Effector memory CD4-positive, alpha-beta T cell (primary cell): ENCODE data around the gene NGEF.

Experiments
- DNase-seq, 3 donors: peaks; one replicate each; pipeline ENCODE4 v3.0.0-alpha.2; 2020
- H3K27ac ChIP-seq: 2 replicates; pipeline ENCODE4 v1.7.0; 2013; ENCODE audit warnings: mild to moderate bottlenecking, low read length, moderate library complexity; ENCODE audit not compliant: insufficient read depth, poor library complexity, severe bottlenecking
- H3K27me3 ChIP-seq: replicated peaks from 2 replicates; pipeline ENCODE4 v1.7.0; 2013; ENCODE audit warnings: mild to moderate bottlenecking, low read length; ENCODE audit not compliant: insufficient read depth, control insufficient read depth, poor library complexity, severe bottlenecking
- H3K36me3 ChIP-seq: 2 replicates; pipeline ENCODE4 v1.7.0; 2013; ENCODE audit warnings: mild to moderate bottlenecking, low read length, moderate library complexity; ENCODE audit not compliant: control insufficient read depth, insufficient read depth
- H3K4me1 ChIP-seq: 2 replicates; pipeline ENCODE4 v1.7.0; 2013; ENCODE audit warnings: low read length, mild to moderate bottlenecking; ENCODE audit not compliant: control insufficient read depth, insufficient read depth, poor library complexity, severe bottlenecking
- H3K4me3 ChIP-seq: 2 replicates; pipeline ENCODE4 v1.7.0; 2013; ENCODE audit warnings: low read length, low read depth, mild to moderate bottlenecking; ENCODE audit not compliant: insufficient read depth, poor library complexity, severe bottlenecking
- H3K9me3 ChIP-seq: 2 replicates; pipeline ENCODE4 v1.7.0; 2013; ENCODE audit warnings: mild to moderate bottlenecking, low read length, moderate library complexity; ENCODE audit not compliant: control insufficient read depth

NGEF gene

GRCh38 chr2:232888099-232888836, 124.8 kb downstream of the NGEF start:
- Histone ChIP-seq H3K4me1 (no peaks in the 10 kb centered on the region), H3K27ac (no peak overlapping the region), H3K27me3 (peaks cover 8% of the 10 kb centered on the region), H3K4me3 (no peak overlapping the region), H3K9me3 (no peaks in the 10 kb centered on the region), H3K36me3 (no peaks in the 10 kb centered on the region)
- no peak for DNase-seq

- DNase-seq = no peak
Measured at GRCh38 chr2:232887171-232887850, 125.7 kb downstream of the NGEF start.

DNA sequence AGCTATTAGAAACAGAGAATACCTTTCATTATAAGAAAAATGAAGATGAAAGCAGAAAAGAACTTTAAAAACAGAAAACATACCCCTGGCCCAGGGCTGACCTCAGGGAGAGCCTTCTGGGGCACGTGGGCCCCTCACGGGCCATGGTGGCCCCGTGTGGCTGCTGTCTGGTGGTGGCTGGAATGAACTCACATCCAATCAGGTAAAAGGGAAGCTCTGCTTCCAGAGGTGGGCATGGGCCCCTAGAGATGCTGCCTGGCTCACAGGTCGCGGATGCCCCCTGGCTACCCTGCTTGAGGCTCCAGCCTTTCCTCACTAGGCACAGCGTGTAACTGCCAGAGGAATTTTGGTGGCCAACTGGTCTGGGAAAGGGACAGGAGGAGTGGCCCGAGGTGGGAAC, 126.4 kb downstream of the NGEF start:
- H3K36me3 ChIP-seq = no peaks in the 10 kb centered on the region
- peaks cover 4% of the 10 kb centered on the region for H3K27me3 ChIP-seq
- H3K27ac ChIP-seq = no peak overlapping the region
- H3K9me3 ChIP-seq = no peaks in the 10 kb centered on the region
- H3K4me3 ChIP-seq = no peak overlapping the region
- no peaks in the 10 kb centered on the region for H3K4me1 ChIP-seq
- DNase-seq = no peak

More at GRCh38 chr2:232887171-232887850, 125.7 kb downstream of the NGEF start:
- Histone ChIP-seq H3K4me1 (no peaks in the 10 kb centered on the region), H3K36me3 (no peaks in the 10 kb centered on the region), H3K27me3 (peaks cover 7% of the 10 kb centered on the region), H3K9me3 (no peaks in the 10 kb centered on the region), H3K27ac (no peak overlapping the region), H3K4me3 (no peak overlapping the region)

GRCh38 chr2:232886176-232886575, 126.9 kb downstream of the NGEF start:
- H3K27ac ChIP-seq = no peak overlapping the region
- no peak overlapping the region for H3K4me3 ChIP-seq
- H3K9me3 ChIP-seq = no peaks in the 10 kb centered on the region
- no peaks in the 10 kb centered on the region for H3K36me3 ChIP-seq
- no peaks in the 10 kb centered on the region for H3K4me1 ChIP-seq
- H3K27me3 ChIP-seq = peaks cover 4% of the 10 kb centered on the region
- no peak for DNase-seq

GRCh38 chr2:232885264-232885961, 127.6 kb downstream of the NGEF start:
- Histone ChIP-seq H3K27me3 (peaks cover 2% of the 10 kb centered on the region), H3K36me3 (no peaks in the 10 kb centered on the region), H3K4me3 (no peak overlapping the region), H3K9me3 (no peaks in the 10 kb centered on the region), H3K4me1 (no peaks in the 10 kb centered on the region), H3K27ac (no peak overlapping the region)
- DNase-seq = no peak

DNA sequence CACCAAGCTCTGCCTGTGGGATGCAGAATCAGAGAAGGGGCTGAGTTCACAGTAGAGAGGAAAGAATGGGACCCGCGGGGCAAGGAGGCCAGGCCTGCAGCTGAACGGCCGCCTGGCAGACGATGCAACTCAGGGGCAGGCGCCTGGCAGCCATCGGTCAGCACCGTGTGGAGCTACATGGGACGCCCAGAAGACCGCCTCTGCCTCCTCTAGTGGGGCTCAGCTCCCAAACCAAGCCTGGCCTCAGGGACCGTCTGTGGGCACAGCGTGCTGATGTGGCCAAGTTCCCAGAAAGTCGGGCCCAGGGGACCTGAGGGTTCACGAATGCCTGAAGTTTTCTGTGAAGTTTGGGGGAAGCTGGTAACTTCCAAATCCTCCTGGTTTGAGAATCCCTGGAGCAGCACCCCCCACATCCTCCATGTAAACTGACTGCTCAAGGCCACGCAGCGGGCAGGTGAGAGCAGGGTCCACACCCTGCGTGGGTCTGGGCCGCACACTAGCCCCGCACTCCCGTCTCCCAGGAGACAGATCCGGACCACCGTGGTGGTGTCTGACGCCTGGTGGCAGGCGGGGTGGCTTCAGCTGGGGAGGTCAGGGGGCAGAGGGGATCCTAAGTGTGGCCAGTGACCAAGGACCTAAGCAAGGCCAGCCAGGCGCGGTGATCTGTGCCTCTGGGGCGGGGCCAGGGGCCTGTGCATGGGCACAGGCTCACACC, 128.3 kb downstream of the NGEF start:
- Histone ChIP-seq H3K27me3 (no peaks in the 10 kb centered on the region), H3K27ac (no peak overlapping the region), H3K9me3 (no peaks in the 10 kb centered on the region), H3K4me3 (no peak overlapping the region), H3K36me3 (no peaks in the 10 kb centered on the region), H3K4me1 (no peaks in the 10 kb centered on the region)
- DNase-seq = no peak

DNA sequence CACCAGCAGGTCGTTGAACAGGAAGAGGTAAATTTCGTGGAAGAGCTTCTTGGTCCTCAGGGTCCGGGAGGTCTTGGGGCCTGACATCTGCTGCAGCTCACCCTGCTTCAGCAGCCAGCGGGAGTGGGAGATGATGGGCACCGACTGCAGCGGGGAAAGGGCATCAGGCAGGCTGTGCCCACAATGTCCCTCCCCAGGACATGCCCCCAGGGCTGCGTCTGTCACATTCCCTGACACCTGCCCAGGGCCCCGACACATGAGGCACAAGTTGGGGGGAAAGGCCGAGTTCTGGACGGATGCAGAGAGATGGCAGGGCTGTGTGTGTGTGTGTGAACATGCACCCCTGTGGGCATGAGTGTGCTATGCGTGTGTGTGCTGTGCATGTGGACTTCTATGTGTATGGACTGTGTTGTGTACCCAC, 129.0 kb downstream of the NGEF start:
- Histone ChIP-seq H3K27me3 (no peaks in the 10 kb centered on the region), H3K27ac (no peak overlapping the region), H3K4me1 (no peaks in the 10 kb centered on the region), H3K9me3 (no peaks in the 10 kb centered on the region), H3K36me3 (no peaks in the 10 kb centered on the region), H3K4me3 (no peak overlapping the region)
- DNase-seq = no peak

- H3K9me3 ChIP-seq = no peaks in the 10 kb centered on the region
- DNase-seq = no peak
- no peaks in the 10 kb centered on the region for H3K27me3 ChIP-seq
- H3K36me3 ChIP-seq = no peaks in the 10 kb centered on the region
- no peak overlapping the region for H3K27ac ChIP-seq
- H3K4me1 ChIP-seq = no peaks in the 10 kb centered on the region
- H3K4me3 ChIP-seq = no peak overlapping the region
Measured at GRCh38 chr2:232883116-232883721, 129.8 kb downstream of the NGEF start.

DNA sequence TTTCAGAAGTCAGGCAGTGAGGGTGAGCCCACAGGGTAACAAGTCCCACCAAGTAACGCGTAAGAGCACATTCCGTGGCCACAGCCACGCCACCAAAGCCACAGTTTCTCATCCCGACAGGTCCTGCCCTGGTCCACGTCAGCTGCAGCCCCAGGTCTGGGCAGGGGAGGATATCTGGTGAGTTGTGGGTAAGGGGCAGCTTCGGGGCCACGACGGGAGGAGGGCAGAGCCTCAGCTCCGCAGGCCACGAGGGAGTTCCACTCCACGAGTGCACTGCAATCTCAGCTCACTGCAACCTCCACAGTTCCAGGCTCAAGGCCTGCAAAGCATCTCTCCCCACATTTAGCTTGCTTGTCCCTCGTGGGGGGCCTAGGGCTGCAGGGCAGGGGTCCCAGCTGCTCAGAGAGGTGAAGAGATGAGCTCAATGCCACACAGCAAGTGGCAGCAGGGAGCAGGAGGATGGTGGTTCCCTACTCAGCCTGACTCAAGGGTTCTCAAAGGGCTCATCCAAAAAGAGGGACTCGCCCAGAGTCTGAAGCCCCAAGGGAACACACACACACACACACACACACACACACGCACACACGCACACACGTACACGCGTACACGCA, 130.4 kb downstream of the NGEF start:
- no peak for DNase-seq

More for the DNA sequence above, 130.4 kb downstream of the NGEF start:
- Histone ChIP-seq H3K36me3 (no peaks in the 10 kb centered on the region), H3K27me3 (no peaks in the 10 kb centered on the region), H3K27ac (no peak overlapping the region), H3K4me1 (no peaks in the 10 kb centered on the region), H3K4me3 (no peak overlapping the region), H3K9me3 (no peaks in the 10 kb centered on the region)
